ENCODE data around the gene MED13L. TPM values are rescaled to one million over a fixed set of nuclear protein-coding genes. Genes with fewer than 3 reads are reported as not detected.

MED13L gene
- total RNA-seq, 1 experiment from 2014 or later: 94.1 TPM

GRCh38 chr12:116128779-116129178 is 148.7 kb downstream of the MED13L start:
- intact Hi-C loops (cut with micrococcal nuclease; ENCODE audit: unreplicated experiment): no loop called here
- DNase-seq (ENCODE audit: low spot score): no peak
- Histone ChIP-seq H3K4me1 (ENCODE audit: insufficient read depth, low read length, poor library complexity, severe bottlenecking) (peaks cover 72% of the 10 kb centered on the region), H3K27me3 (replicated peaks; ENCODE audit: insufficient read depth, low read depth, low read length, poor library complexity) (no peaks in the 10 kb centered on the region), H3K36me3 (ENCODE audit: insufficient read depth, low read length, poor library complexity, severe bottlenecking) (no peaks in the 10 kb centered on the region), H3K9me3 (ENCODE audit: low read depth, low read length, poor library complexity, severe bottlenecking) (no peaks in the 10 kb centered on the region), H3K4me3 (ENCODE audit: low read depth, low read length, poor library complexity, severe bottlenecking) (no peak overlapping the region), H3K27ac (ENCODE audit: low read depth, low read length, poor library complexity, severe bottlenecking) (no peak overlapping the region)
- CTCF ChIA-PET: no interaction called here
- POLR2A ChIA-PET (ENCODE audit: low non-redundant PET): no interaction called here
- TF ChIP-seq CTCF (conservative IDR thresholded peaks at IDR 0.05; ENCODE audit: low read depth, low read length): no peak
- no TSS peak for BruUV-seq (replicated peaks)

- Histone ChIP-seq H3K9me3 (ENCODE audit: low read depth, low read length, poor library complexity, severe bottlenecking) (no peaks in the 10 kb centered on the region), H3K27me3 (replicated peaks; ENCODE audit: insufficient read depth, low read depth, low read length, poor library complexity) (no peaks in the 10 kb centered on the region), H3K4me1 (ENCODE audit: insufficient read depth, low read length, poor library complexity, severe bottlenecking) (peaks cover 69% of the 10 kb centered on the region), H3K36me3 (ENCODE audit: insufficient read depth, low read length, poor library complexity, severe bottlenecking) (no peaks in the 10 kb centered on the region), H3K27ac (ENCODE audit: low read depth, low read length, poor library complexity, severe bottlenecking) (no peak overlapping the region), H3K4me3 (ENCODE audit: low read depth, low read length, poor library complexity, severe bottlenecking) (no peak overlapping the region)
- intact Hi-C loops (cut with micrococcal nuclease; ENCODE audit: unreplicated experiment): no loop called here
- BruUV-seq (replicated peaks): no TSS peak
- POLR2A ChIA-PET (ENCODE audit: low non-redundant PET): interaction anchor here (0.5 kb wide), 1 partner anchor 16 kb away, joined by 9 read pairs; no protein-coding TSS in a partner anchor
- TF ChIP-seq CTCF (conservative IDR thresholded peaks at IDR 0.05; ENCODE audit: low read depth, low read length) (no peak), EZH2 (IDR thresholded peaks at IDR 0.05; ENCODE audit: borderline replicate concordance, low read depth, low read length, poor library complexity, severe bottlenecking) (no peak)
- DNase-seq (ENCODE audit: low spot score): no peak
- CTCF ChIA-PET: no interaction called here
Observed at GRCh38 chr12:116127859-116128258, 149.6 kb downstream of the MED13L start.

GRCh38 chr12:116126610-116127009 is 150.9 kb downstream of the MED13L start:
- no peaks in the 10 kb centered on the region for H3K27me3 ChIP-seq (replicated peaks; ENCODE audit: insufficient read depth, low read depth, low read length, poor library complexity)

More at GRCh38 chr12:116126610-116127009, 150.9 kb downstream of the MED13L start:
- no TSS peak for BruUV-seq (replicated peaks)
- TF ChIP-seq CTCF (conservative IDR thresholded peaks at IDR 0.05; ENCODE audit: low read depth, low read length) (no peak), EZH2 (IDR thresholded peaks at IDR 0.05; ENCODE audit: borderline replicate concordance, low read depth, low read length, poor library complexity, severe bottlenecking) (no peak)
- Histone ChIP-seq H3K4me1 (ENCODE audit: insufficient read depth, low read length, poor library complexity, severe bottlenecking) (peaks cover 75% of the 10 kb centered on the region), H3K9me3 (ENCODE audit: low read depth, low read length, poor library complexity, severe bottlenecking) (no peaks in the 10 kb centered on the region), H3K4me3 (ENCODE audit: low read depth, low read length, poor library complexity, severe bottlenecking) (no peak overlapping the region), H3K36me3 (ENCODE audit: insufficient read depth, low read length, poor library complexity, severe bottlenecking) (no peaks in the 10 kb centered on the region), H3K27ac (ENCODE audit: low read depth, low read length, poor library complexity, severe bottlenecking) (no peak overlapping the region)
- ChIA-PET POLR2A (ENCODE audit: low non-redundant PET) (no interaction called here), CTCF (no interaction called here)
- intact Hi-C loops (cut with micrococcal nuclease; ENCODE audit: unreplicated experiment): no loop called here
- no peak for DNase-seq (ENCODE audit: low spot score)

Data from A673 (cell line).